HepG2 (cell line): Measurements from ENCODE around the gene TBC1D20. TPM values are rescaled to one million over a fixed set of nuclear protein-coding genes. Genes with fewer than 3 reads are reported as not detected.

Experiments
- CENPT ChIP-seq: sonication (generic); formaldehyde crosslinking; IDR thresholded peaks from 2 replicates; pipeline ENCODE4 v1.8.0; 2022; ENCODE audit warnings: low read depth, mild to moderate bottlenecking, moderate library complexity, missing genetic modification reagents
- EED ChIP-seq: sonication (generic); formaldehyde crosslinking; IDR thresholded peaks from 2 replicates; pipeline ENCODE4 v1.5.0; 2020; ENCODE audit warnings: mild to moderate bottlenecking, missing genetic modification reagents
- GMEB2 ChIP-seq: IDR thresholded peaks from 2 replicates; pipeline ENCODE4 v1.6.1; 2016; ENCODE audit warnings: missing biosample characterization, missing genetic modification reagents, low read depth
- HOXD1 ChIP-seq: sonication (generic); formaldehyde crosslinking; IDR thresholded peaks from 2 replicates; pipeline ENCODE4 v1.5.0; 2020; ENCODE audit warnings: missing genetic modification reagents
- ISL2 ChIP-seq: sonication (generic); formaldehyde crosslinking; IDR thresholded peaks from 2 replicates; pipeline ENCODE4 v1.5.0; 2020; ENCODE audit warnings: missing genetic modification reagents
- LRRFIP1 ChIP-seq: sonication (generic); formaldehyde crosslinking; conservative IDR thresholded peaks from 2 replicates; pipeline ENCODE4 v1.4.0; 2020; ENCODE audit warnings: missing genetic modification reagents
- MTA3 ChIP-seq: sonication (generic); formaldehyde crosslinking; IDR thresholded peaks from 2 replicates; pipeline ENCODE4 v1.4.0; 2020; ENCODE audit warnings: missing genetic modification reagents
- NFATC3 ChIP-seq: sonication (generic); formaldehyde crosslinking; IDR thresholded peaks from 2 replicates; pipeline ENCODE4 v1.5.1; 2020; ENCODE audit warnings: mild to moderate bottlenecking, missing genetic modification reagents
- NKX3-1 ChIP-seq: sonication (generic); formaldehyde crosslinking; IDR thresholded peaks from 2 replicates; pipeline ENCODE4 v1.5.0; 2020; ENCODE audit warnings: missing genetic modification reagents
- NR3C1 ChIP-seq: sonication (generic); formaldehyde crosslinking; IDR thresholded peaks from 2 replicates; pipeline ENCODE4 v1.4.0; 2020; ENCODE audit warnings: missing genetic modification reagents
- RAD21 ChIP-seq: fragments of 450-650 bp; formaldehyde crosslinking; IDR thresholded peaks from 2 replicates; pipeline ENCODE4 v1.5.0; 2020; ENCODE audit warnings: mild to moderate bottlenecking
- RFX3 ChIP-seq: IDR thresholded peaks from 2 replicates; pipeline ENCODE4 v1.6.1; 2016; ENCODE audit warnings: missing biosample characterization, missing genetic modification reagents
- RNF2 ChIP-seq: fragments of 450-650 bp; conservative IDR thresholded peaks from 2 replicates; pipeline ENCODE4 v1.6.1; 2016; ENCODE audit warnings: low read depth
- TARDBP ChIP-seq: sonication (generic); formaldehyde crosslinking; IDR thresholded peaks from 2 replicates; pipeline ENCODE4 v1.8.0; 2022; ENCODE audit warnings: mild to moderate bottlenecking, missing genetic modification reagents
- THAP9 ChIP-seq: sonication (generic); formaldehyde crosslinking; IDR thresholded peaks from 2 replicates; pipeline ENCODE4; 2020; ENCODE audit warnings: missing genetic modification reagents, mild to moderate bottlenecking, borderline replicate concordance
- ZNF33A ChIP-seq: sonication (generic); formaldehyde crosslinking; IDR thresholded peaks from 2 replicates; pipeline ENCODE4 v1.5.1; 2020; ENCODE audit warnings: missing genetic modification reagents, mild to moderate bottlenecking, moderate library complexity, borderline replicate concordance
- ZNF703 ChIP-seq: sonication (generic); formaldehyde crosslinking; IDR thresholded peaks from 2 replicates; pipeline ENCODE4 v1.5.1; 2020; ENCODE audit warnings: missing genetic modification reagents, mild to moderate bottlenecking, moderate library complexity, borderline replicate concordance
- ZNF770 ChIP-seq: sonication (generic); formaldehyde crosslinking; IDR thresholded peaks from 2 replicates; pipeline ENCODE4 v1.5.0; 2020; ENCODE audit warnings: mild to moderate bottlenecking, missing genetic modification reagents
- polyA plus RNA-seq, 8 experiments: library from polyadenylated mRNA; depleted of rRNA in 3 of 8; stranded (reverse) in 7 of 8; unstranded in 1 of 8; fragments of >200 nt; fragmentation: Illumina TruSeq in 4 of 8; extraction: Trizol in 4 of 8; gene quantifications; 2 replicates each; pipeline versions ENCODE4 v1.2.1 to v1.2.3, GENCODE V29; 2011 to 2016; ENCODE audit warnings: low read depth in 4 of 8, missing spikeins in 1 of 8, mixed read lengths in 1 of 8; ENCODE audit not compliant: insufficient read depth in 1 of 8
- total RNA-seq, 5 experiments: library from RNA; depleted of rRNA; stranded (reverse); fragments of >200 nt; fragmentation: Illumina TruSeq; extraction: Trizol; gene quantifications; 2 replicates each; pipeline ENCODE4 v1.2.3, GENCODE V29; 2016; ENCODE audit warnings: low read depth in 1 of 5

Gene TBC1D20
- total and polyA plus RNA-seq, 2 of the 13 experiments (the other 11 are each of a cell fraction or from before 2014, with no cell fraction given), result 36.6 to 47.1 TPM

GRCh38 chr20:396619-397431 lies 65.5 kb downstream of the TBC1D20 start (continued):
- TF ChIP-seq RNF2 (no peak; the same call in 1 of the 2 replicates), NFATC3 (CRISPR knock-in tag) (no peak; the same call in 1 of the 2 replicates), ZNF770 (CRISPR knock-in tag) (peak; percentile 88), LRRFIP1 (CRISPR knock-in tag) (no peak), NR3C1 (CRISPR knock-in tag) (no peak), RAD21 (CRISPR knock-in tag) (peak; percentile 83), MTA3 (CRISPR knock-in tag) (no peak), ZNF703 (CRISPR knock-in tag) (no peak), EED (CRISPR knock-in tag) (peak; percentile 6), CENPT (no peak), ISL2 (CRISPR knock-in tag) (peak; percentile 93), HOXD1 (peak; percentile 92), TARDBP (CRISPR knock-in tag) (peak; percentile 98), NKX3-1 (peak; percentile 82; the same call in 1 of the 2 replicates), GMEB2 (CRISPR knock-in tag) (no peak), RFX3 (peak; percentile 46; the same call in 1 of the 2 replicates), THAP9 (CRISPR knock-in tag) (no peak), ZNF33A (CRISPR knock-in tag) (no peak)
